A549 (cell line): ENCODE results near the gene LRCOL1.

Experiments used
- BHLHE40 ChIP-seq: IDR thresholded peaks from 2 replicates; pipeline ENCODE4 v1.6.1; 2012; ENCODE audit warnings: low read depth, low read length, inconsistent platforms
- CEBPB ChIP-seq, 2 experiments: fragments of >200 bp in 1 of 2; sonication (Bioruptor Twin) in 1 of 2; formaldehyde crosslinking in 1 of 2; IDR thresholded peaks; 2 replicates each; pipeline ENCODE4 v1.6.1; 2012 to 2016
- CTCF ChIP-seq: fragments of >200 bp; sonication (Bioruptor Twin); formaldehyde crosslinking; IDR thresholded peaks from 3 replicates; pipeline ENCODE4 v1.5.1; 2016
- EP300 ChIP-seq, 2 experiments: fragments of >200 bp; sonication (Bioruptor Twin); formaldehyde crosslinking; IDR thresholded peaks; 2 replicates in 1 of 2; 3 replicates in 1 of 2; pipeline ENCODE4 v1.6.1; 2016 to 2017
- ESRRA ChIP-seq: fragments of 150-350 bp; IDR thresholded peaks from 2 replicates; pipeline ENCODE4 v1.6.1; 2014; ENCODE audit warnings: mild to moderate bottlenecking, low read length, borderline replicate concordance
- HDAC2 ChIP-seq: fragments of 200-600 bp; sonication (generic); IDR thresholded peaks from 2 replicates; pipeline ENCODE4 v1.6.1; 2016
- HMGXB4 ChIP-seq: fragments of 250-450 bp; sonication (Bioruptor Pico); IDR thresholded peaks from 2 replicates; pipeline ENCODE4 v1.5.0; 2021; ENCODE audit warnings: mild to moderate bottlenecking, moderate library complexity, borderline replicate concordance
- NFE2L2 ChIP-seq: fragments of 150-350 bp; conservative IDR thresholded peaks from 2 replicates; pipeline ENCODE4 v1.6.1; 2014; ENCODE audit warnings: low read length
- POLR2A ChIP-seq: IDR thresholded peaks from 2 replicates; pipeline ENCODE4 v1.6.1; 2012; ENCODE audit warnings: mild to moderate bottlenecking, low read length
- RAD21 ChIP-seq, 2 experiments: fragments of >200 bp in 1 of 2; sonication (Bioruptor Twin) in 1 of 2; formaldehyde crosslinking in 1 of 2; IDR thresholded peaks in 1 of 2; conservative IDR thresholded peaks in 1 of 2; 2 replicates in 1 of 2; 3 replicates in 1 of 2; pipeline ENCODE4 v1.6.1; 2012 to 2018; ENCODE audit warnings: inconsistent platforms in 1 of 2
- TF ChIP-seq, protein P1 (sequence below): fragments of 200-600 bp; sonication (generic); IDR thresholded peaks from 2 replicates; pipeline ENCODE4 v1.6.1; 2016; ENCODE audit warnings: antibody characterized with exemption, mild to moderate bottlenecking, moderate library complexity
- TF ChIP-seq, protein P2 (sequence below): IDR thresholded peaks from 2 replicates; pipeline ENCODE4 v1.6.1; 2012

- TF ChIP-seq EP300 (IDR thresholded peaks at IDR 0.05), result no peak
- no peak for TF ChIP-seq RAD21 (conservative IDR thresholded peaks at IDR 0.05 in 1 of 2, IDR thresholded peaks at IDR 0.05 in 1 of 2)
- no peak for TF ChIP-seq ESRRA
- TF ChIP-seq CTCF, result no peak
- TF ChIP-seq POLR2A, result no peak
- TF ChIP-seq CEBPB (IDR thresholded peaks at IDR 0.05), result no peak
- TF ChIP-seq, protein P1, sequence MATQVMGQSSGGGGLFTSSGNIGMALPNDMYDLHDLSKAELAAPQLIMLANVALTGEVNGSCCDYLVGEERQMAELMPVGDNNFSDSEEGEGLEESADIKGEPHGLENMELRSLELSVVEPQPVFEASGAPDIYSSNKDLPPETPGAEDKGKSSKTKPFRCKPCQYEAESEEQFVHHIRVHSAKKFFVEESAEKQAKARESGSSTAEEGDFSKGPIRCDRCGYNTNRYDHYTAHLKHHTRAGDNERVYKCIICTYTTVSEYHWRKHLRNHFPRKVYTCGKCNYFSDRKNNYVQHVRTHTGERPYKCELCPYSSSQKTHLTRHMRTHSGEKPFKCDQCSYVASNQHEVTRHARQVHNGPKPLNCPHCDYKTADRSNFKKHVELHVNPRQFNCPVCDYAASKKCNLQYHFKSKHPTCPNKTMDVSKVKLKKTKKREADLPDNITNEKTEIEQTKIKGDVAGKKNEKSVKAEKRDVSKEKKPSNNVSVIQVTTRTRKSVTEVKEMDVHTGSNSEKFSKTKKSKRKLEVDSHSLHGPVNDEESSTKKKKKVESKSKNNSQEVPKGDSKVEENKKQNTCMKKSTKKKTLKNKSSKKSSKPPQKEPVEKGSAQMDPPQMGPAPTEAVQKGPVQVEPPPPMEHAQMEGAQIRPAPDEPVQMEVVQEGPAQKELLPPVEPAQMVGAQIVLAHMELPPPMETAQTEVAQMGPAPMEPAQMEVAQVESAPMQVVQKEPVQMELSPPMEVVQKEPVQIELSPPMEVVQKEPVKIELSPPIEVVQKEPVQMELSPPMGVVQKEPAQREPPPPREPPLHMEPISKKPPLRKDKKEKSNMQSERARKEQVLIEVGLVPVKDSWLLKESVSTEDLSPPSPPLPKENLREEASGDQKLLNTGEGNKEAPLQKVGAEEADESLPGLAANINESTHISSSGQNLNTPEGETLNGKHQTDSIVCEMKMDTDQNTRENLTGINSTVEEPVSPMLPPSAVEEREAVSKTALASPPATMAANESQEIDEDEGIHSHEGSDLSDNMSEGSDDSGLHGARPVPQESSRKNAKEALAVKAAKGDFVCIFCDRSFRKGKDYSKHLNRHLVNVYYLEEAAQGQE, result no peak
- TF ChIP-seq, protein P2, sequence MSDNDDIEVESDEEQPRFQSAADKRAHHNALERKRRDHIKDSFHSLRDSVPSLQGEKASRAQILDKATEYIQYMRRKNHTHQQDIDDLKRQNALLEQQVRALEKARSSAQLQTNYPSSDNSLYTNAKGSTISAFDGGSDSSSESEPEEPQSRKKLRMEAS, result no peak
- TF ChIP-seq HDAC2, result no peak
- TF ChIP-seq HMGXB4, result no peak
- TF ChIP-seq NFE2L2, result no peak
- no peak for TF ChIP-seq BHLHE40
These were observed 9.9 kb upstream of the LRCOL1 start for GRCh38 chr12:132620113-132620898.
